GM12865 (cell line): ENCODE results near the gene KIRREL3.

Experiments
- DNase-seq: peaks from one replicate; pipeline ENCODE4 v3.0.0; 2010; ENCODE audit warnings: low read depth
- H3K4me3 ChIP-seq: 2 replicates; pipeline ENCODE4 v1.5.1; 2011; ENCODE audit warnings: mild to moderate bottlenecking, low read depth, low read length, control low read depth
- TF ChIP-seq, protein P1 (sequence below): IDR thresholded peaks from 2 replicates; pipeline ENCODE4 v1.5.1; 2011; ENCODE audit warnings: low read length, control low read depth, low read depth, inconsistent platforms; ENCODE audit not compliant: insufficient read depth; ENCODE audit errors: missing control alignments

The KIRREL3 gene

DNA sequence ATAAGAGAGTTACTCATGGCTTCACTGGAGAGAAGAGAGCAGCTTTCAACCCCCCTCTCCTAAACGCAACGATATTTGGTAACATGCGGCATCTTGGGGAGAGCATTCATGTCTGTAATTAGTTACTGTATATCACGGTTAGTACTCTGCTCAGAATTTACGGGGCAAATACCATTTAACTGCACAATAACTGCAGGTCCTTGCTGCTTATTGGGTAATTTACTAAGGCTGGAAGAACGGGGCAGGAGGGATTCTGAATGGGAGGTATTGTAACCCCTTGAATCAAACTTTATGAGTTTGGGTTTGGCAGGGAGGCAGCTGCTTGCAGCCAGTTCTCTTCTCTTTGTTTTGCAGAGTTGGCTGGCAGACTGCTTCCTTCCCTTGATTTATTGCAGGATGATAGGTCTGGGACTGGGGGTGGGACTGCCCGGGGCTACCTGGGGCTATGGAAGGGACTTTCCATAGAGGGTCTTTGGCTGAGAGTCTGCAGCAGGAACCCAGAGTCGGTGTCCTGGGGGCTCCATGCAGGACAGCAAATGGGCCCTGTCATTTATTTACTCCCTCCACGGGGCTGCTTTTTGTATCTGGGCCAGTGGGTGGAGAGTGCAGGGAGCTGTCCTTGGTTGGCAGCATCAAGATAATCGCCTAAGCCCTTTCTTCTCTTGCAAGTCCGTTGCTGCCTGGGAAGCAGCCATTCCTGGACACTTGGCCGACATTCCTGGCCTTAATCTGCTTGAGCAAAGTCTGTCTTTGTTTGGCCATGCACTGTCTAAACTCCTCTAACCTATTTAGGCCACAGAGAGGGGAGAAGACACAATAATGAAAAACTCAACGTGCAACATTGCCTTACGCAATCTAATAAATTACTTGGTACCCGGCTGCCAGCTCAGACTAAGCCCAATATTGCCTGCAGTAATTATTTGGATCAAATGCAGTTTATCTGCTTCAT is 456.2 kb downstream of the KIRREL3 start:
- no peak overlapping the region for H3K4me3 ChIP-seq
- TF ChIP-seq, protein P1, sequence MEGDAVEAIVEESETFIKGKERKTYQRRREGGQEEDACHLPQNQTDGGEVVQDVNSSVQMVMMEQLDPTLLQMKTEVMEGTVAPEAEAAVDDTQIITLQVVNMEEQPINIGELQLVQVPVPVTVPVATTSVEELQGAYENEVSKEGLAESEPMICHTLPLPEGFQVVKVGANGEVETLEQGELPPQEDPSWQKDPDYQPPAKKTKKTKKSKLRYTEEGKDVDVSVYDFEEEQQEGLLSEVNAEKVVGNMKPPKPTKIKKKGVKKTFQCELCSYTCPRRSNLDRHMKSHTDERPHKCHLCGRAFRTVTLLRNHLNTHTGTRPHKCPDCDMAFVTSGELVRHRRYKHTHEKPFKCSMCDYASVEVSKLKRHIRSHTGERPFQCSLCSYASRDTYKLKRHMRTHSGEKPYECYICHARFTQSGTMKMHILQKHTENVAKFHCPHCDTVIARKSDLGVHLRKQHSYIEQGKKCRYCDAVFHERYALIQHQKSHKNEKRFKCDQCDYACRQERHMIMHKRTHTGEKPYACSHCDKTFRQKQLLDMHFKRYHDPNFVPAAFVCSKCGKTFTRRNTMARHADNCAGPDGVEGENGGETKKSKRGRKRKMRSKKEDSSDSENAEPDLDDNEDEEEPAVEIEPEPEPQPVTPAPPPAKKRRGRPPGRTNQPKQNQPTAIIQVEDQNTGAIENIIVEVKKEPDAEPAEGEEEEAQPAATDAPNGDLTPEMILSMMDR, result no peak
- DNase-seq, result no peak

DNA sequence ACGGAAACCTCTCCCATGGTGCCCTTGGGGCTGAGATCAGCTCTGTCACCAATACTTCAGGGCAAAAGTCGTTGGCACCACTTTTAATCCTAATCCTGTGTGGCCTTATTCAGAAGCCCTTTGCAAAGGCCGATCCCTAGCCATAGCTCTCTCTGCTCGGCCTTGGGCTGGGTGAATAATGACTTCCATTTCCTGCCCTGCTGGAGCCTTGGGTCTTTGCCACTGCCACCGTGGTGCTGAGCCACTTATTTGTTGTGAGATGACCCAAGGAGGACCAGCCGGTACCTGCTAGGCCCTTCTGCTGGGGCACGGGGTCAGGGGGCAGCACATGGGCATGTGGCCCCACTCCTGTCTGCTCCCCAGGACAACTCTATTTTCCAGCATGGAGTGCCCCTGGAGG is 456.9 kb downstream of the KIRREL3 start:
- no peak for DNase-seq
- H3K4me3 ChIP-seq, result no peak overlapping the region
- TF ChIP-seq, protein P1, result no peak

DNA sequence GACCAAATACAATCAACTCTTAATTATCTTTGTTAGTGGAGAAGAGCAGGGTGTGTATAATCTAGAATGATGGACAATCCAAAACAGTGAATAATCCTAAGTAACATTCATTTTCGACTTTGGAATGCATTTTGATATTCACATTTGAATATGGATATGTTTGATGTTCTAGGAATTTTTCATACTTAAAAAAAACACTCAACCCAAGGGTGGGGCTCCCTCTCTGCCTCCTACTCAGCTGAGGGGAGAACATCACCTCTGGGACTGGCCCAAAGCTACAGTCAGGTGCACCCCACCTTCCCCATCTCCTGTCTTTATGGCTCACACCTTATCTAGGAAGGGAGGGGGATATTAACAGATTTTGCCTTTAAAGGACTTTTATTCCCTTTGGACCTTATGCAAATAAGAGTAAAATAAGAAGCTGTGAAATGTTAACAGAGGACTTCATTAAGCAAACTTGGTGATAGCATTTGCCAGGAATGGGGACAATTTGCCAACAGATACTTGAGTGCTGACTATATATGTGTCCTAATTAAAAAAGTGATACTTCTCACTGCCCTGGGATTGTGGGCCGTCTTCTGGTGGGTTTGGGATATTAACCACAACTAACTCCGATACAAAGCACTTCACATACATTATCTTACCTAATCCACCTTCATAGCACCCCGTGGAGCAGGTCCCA is 458.1 kb downstream of the KIRREL3 start:
- TF ChIP-seq, protein P1, result no peak

DNA sequence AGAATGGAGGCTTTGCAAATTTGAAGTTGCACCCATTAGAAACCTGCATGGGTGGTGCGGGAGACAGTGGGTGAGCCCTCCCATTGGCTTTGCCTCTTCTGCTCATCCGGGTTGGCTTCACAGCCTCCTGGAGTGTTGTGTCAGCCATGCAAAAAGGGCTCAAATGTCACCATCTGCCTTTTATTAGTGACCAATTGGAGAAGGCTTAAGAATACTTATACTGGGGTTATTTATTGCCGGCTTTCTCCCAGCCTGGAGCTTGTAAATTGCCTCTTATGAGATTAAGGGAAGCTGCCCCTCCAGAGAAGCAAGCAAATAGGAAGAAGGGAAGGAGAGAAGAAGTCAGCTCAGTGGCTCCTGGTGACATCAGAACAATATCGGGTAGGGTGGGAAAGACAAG is 462.5 kb downstream of the KIRREL3 start:
- TF ChIP-seq, protein P1, result no peak
- DNase-seq, result no peak

More for the DNA sequence above, 458.1 kb downstream of the KIRREL3 start:
- no peak for DNase-seq
- H3K4me3 ChIP-seq, result no peak overlapping the region

DNA sequence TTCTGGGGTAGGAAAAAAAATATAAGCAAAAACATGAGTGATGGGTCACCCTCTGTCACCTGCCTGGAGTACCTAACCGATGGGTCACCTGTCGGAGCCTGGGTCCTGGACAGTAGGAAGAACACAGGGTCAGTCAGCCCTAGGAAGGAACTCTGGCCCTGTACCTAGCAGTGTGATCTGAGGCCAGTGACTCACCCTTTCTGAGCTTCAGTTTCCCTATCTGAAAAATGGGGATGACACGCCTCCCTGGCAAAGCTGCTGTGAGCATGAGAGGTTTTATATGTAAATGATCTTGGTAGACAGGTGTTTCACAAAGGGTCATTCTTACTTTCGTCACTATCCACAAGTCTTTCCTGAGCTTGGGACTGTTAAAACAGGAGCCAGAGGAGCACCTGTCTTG is 463.1 kb downstream of the KIRREL3 start:
- no peak overlapping the region for H3K4me3 ChIP-seq
- no peak for DNase-seq
- TF ChIP-seq, protein P1, result no peak

More for the DNA sequence above, 462.5 kb downstream of the KIRREL3 start:
- no peak overlapping the region for H3K4me3 ChIP-seq

DNA sequence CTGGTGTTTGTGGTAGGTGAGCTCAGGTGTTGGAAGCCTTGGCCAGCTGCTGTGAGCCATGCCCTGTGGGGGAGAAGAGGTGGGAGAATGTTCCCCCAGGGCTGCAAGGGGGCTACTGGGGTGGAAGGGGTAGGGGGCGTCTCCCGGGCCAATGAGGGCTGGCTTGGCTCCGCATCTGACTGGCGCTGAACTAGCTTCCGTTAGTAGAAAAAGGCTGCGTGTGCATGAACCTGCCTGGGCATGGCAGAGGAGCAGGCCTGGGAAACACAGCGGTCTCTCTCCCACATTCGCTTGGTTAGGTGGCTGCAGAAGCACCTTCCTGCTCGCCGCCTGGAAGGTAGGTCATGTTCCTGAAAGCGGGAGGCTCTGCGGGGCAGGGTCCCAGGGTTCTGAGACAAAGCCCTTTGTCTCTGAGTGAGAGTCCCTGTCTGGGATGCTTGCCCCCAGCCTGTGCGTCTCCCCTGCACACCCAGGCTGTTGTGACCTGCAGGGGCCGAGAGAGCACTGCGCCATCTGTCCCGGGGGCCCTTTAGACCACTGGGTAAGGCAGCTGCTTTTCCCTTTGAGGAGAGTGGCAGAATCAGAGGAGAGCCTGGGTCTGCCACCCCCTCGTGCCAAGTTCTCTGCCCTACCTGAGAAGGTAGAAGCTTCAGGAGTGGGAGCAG is 466.3 kb downstream of the KIRREL3 start:
- TF ChIP-seq, protein P1, result no peak
- no peak overlapping the region for H3K4me3 ChIP-seq
- DNase-seq, result no peak
